ENCODE results near the gene SYNE3.

GRCh38 chr14:95545515-95546168, 29.2 kb upstream of the SYNE3 start:
- TF ChIP-seq EP300 (IDR thresholded peaks at IDR 0.05) (no peak), CTCF (IDR thresholded peaks at IDR 0.05) (no peak), POLR2A (IDR thresholded peaks at IDR 0.05) (no peak)
